ENCODE measurements around the gene CRYBG1. TPM values are rescaled to one million over a fixed set of nuclear protein-coding genes. Genes with fewer than 3 reads are reported as not detected.

The CRYBG1 gene, protein sequence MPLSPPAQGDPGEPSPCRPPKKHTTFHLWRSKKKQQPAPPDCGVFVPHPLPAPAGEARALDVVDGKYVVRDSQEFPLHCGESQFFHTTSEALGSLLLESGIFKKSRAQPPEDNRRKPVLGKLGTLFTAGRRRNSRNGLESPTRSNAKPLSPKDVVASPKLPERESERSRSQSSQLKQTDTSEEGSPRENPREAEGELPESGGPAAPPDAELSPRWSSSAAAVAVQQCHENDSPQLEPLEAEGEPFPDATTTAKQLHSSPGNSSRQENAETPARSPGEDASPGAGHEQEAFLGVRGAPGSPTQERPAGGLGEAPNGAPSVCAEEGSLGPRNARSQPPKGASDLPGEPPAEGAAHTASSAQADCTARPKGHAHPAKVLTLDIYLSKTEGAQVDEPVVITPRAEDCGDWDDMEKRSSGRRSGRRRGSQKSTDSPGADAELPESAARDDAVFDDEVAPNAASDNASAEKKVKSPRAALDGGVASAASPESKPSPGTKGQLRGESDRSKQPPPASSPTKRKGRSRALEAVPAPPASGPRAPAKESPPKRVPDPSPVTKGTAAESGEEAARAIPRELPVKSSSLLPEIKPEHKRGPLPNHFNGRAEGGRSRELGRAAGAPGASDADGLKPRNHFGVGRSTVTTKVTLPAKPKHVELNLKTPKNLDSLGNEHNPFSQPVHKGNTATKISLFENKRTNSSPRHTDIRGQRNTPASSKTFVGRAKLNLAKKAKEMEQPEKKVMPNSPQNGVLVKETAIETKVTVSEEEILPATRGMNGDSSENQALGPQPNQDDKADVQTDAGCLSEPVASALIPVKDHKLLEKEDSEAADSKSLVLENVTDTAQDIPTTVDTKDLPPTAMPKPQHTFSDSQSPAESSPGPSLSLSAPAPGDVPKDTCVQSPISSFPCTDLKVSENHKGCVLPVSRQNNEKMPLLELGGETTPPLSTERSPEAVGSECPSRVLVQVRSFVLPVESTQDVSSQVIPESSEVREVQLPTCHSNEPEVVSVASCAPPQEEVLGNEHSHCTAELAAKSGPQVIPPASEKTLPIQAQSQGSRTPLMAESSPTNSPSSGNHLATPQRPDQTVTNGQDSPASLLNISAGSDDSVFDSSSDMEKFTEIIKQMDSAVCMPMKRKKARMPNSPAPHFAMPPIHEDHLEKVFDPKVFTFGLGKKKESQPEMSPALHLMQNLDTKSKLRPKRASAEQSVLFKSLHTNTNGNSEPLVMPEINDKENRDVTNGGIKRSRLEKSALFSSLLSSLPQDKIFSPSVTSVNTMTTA (N-terminal part only)
- total RNA-seq: 3.9 to 16.2 TPM (median 4.5 TPM) in 3 replicates
- long read RNA-seq: 0 reads

DNA sequence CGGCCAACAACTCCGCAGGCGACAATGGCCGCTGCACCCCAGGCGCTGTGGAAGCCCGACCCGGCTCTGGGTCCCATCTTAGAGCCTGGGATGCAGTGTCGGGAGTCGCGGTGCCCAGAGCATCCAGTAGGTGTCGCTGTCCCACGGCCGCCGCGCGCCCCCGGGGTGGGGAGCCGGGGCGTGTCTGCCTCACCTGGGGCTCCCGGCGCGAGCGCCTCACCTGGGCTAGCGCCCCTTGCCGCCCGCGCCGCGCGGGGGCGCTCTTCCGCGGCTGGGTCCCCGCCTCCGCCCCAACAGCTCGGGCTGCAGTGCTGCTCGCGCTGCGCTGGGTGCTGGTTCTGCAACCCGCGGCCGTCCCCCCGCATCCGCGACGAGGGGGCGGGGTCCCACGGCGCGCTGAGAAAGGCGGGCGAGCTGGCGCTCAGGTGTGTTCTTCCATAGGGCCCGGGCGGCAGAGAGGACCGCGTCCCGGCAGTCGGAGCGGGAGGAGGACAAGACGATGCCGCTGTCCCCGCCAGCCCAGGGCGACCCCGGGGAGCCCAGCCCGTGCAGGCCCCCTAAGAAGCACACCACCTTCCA, at the start of gene CRYBG1:
Gene CRYBG1, plus strand, starts transcription at position 308 of the 579 bp plus-strand sequence. Its CDS starts 192 bp downstream, at position 500.
- Mint-ChIP-seq H3K4me3 (ENCODE audit: unreplicated experiment) (peak within 1 kb of the TSS; percentile 68), H3K4me1 (ENCODE audit: low read depth) (peaks cover 13% of the 10 kb centered on the region), H3K27ac (ENCODE audit: unreplicated experiment) (no peak within 1 kb of the TSS), H3K9me3 (ENCODE audit: low read depth) (no peaks in the 10 kb centered on the region), H3K27me3 (ENCODE audit: low read depth) (peaks cover 42% of the 10 kb centered on the region), H3K36me3 (ENCODE audit: low read depth) (no peaks in the 10 kb centered on the region)
- no peak for DNase-seq (ENCODE audit: low spot score)
- TF ChIP-seq, protein P1, sequence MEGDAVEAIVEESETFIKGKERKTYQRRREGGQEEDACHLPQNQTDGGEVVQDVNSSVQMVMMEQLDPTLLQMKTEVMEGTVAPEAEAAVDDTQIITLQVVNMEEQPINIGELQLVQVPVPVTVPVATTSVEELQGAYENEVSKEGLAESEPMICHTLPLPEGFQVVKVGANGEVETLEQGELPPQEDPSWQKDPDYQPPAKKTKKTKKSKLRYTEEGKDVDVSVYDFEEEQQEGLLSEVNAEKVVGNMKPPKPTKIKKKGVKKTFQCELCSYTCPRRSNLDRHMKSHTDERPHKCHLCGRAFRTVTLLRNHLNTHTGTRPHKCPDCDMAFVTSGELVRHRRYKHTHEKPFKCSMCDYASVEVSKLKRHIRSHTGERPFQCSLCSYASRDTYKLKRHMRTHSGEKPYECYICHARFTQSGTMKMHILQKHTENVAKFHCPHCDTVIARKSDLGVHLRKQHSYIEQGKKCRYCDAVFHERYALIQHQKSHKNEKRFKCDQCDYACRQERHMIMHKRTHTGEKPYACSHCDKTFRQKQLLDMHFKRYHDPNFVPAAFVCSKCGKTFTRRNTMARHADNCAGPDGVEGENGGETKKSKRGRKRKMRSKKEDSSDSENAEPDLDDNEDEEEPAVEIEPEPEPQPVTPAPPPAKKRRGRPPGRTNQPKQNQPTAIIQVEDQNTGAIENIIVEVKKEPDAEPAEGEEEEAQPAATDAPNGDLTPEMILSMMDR (IDR thresholded peaks at IDR 0.05): peak; percentile 98

DNA sequence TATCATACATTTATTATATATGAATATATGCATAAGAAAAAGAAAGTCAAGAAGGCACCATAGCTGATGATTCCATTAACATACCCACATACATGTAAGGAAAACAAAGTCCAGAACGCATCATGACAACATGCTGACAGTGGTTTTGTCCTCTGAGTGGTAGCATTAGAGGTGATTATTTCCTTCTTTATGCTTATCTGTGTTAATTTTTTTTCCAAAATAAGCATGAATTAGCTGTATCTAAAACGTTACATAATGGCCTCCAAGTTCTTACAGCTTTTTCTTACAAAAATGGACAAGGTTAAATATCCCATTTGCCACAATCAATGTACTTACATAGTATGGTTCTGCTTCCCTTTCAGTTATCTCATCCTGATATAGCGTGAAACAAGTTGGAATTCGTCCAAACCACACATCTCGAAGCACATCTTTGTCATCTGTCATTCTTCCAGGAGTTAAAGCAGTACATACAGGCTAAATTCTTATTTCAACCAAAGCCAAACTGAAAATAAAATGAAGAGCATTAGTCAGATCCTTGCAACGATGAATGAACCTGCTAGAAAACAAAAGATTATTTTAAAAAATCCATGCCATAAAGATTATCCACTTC, 44.6 kb upstream of the CRYBG1 start:
- Mint-ChIP-seq H3K36me3 (ENCODE audit: low read depth) (peaks cover 18% of the 10 kb centered on the region), H3K9me3 (ENCODE audit: low read depth) (no peaks in the 10 kb centered on the region), H3K27me3 (ENCODE audit: low read depth) (no peaks in the 10 kb centered on the region), H3K27ac (ENCODE audit: unreplicated experiment) (no peak overlapping the region), H3K4me1 (ENCODE audit: low read depth) (peaks cover 31% of the 10 kb centered on the region), H3K4me3 (ENCODE audit: unreplicated experiment) (no peak overlapping the region)
- no peak for DNase-seq (ENCODE audit: low spot score)
- TF ChIP-seq, protein P1 (IDR thresholded peaks at IDR 0.05): no peak

DNA sequence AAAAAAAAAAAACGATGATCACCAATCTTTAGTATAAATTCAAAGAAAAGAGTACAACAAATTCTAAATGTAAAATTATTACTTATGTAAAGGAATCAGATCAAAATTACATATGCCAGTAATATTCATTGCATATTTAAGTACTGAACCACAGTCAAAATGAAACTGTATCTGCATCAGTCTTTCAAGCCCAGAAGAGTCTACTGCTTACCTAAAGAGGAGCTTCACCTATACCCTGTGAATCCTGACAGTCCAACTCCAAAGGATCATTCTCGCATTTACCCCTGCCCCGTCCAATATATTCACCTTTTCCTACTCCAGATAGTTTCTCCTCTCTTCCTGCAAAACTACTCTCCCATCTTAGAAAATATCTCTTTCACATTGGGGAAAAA, 44.1 kb upstream of the CRYBG1 start:
- peaks cover 27% of the 10 kb centered on the region for H3K4me1 Mint-ChIP-seq (ENCODE audit: low read depth)
- DNase-seq (ENCODE audit: low spot score): no peak
- H3K27ac Mint-ChIP-seq (ENCODE audit: unreplicated experiment): no peak overlapping the region
- H3K27me3 Mint-ChIP-seq (ENCODE audit: low read depth): no peaks in the 10 kb centered on the region
- TF ChIP-seq, protein P1 (IDR thresholded peaks at IDR 0.05): no peak
- peaks cover 15% of the 10 kb centered on the region for H3K36me3 Mint-ChIP-seq (ENCODE audit: low read depth)
- no peaks in the 10 kb centered on the region for H3K9me3 Mint-ChIP-seq (ENCODE audit: low read depth)
- H3K4me3 Mint-ChIP-seq (ENCODE audit: unreplicated experiment): no peak overlapping the region

DNA sequence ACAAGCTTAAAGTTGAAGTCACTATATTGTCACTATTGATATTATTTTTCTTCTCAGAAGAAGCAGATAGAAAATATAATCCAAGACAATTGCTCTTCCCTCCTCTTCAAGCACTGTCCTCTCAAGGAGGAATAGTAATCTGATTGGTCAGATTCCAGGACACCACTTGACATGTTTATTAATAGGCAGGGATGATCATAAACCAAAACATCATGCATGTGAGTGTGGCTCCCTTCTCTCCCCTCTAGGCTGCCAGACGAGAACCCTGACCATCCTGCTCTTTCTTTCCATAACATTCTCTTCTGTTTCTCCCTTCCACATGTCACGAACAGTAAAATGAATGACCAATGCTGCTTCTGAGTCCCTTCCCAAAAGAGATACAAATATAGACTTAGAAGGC, 42.5 kb upstream of the CRYBG1 start:
- H3K36me3 Mint-ChIP-seq (ENCODE audit: low read depth): peaks cover 7% of the 10 kb centered on the region
- no peak for DNase-seq (ENCODE audit: low spot score)
- peaks cover 18% of the 10 kb centered on the region for H3K4me1 Mint-ChIP-seq (ENCODE audit: low read depth)
- H3K9me3 Mint-ChIP-seq (ENCODE audit: low read depth): no peaks in the 10 kb centered on the region
- TF ChIP-seq, protein P1 (IDR thresholded peaks at IDR 0.05): no peak
- H3K27me3 Mint-ChIP-seq (ENCODE audit: low read depth): no peaks in the 10 kb centered on the region
- H3K4me3 Mint-ChIP-seq (ENCODE audit: unreplicated experiment): no peak overlapping the region
- H3K27ac Mint-ChIP-seq (ENCODE audit: unreplicated experiment): no peak overlapping the region
